ENCODE data around the gene IL2RA.

DNA sequence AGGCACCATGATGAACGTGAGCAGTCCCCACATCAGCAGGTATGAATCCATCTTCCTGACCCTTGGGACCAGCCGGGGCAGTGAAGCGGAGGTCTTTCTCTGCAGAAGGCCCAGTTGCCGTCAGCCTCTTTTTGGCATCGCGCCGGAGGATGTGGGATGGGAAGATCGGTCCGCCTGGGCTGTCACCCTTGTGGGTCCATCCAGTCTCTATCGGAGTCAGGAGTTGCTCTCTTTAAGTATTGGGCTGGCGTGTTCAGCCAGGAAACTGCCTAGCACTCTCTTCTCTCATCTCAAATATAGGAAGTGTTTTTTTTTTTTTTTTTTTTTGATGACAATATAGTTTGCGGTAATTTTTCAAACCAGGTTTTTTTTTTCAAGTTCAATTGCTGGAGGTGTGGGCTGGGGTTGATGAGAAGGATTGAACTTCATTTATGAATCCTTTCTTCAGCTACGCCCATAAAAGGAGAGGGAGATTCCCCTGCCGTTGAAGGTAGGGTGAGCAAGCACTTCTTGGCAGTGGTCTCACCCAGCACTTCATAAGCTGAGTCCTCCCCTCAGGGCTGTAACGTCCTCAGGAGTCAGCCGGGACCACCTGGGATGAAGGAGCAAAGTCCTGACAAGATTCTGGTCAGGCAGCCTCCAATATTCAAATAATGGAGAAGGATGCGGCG is at the start of gene IL2RA:
- TF ChIP-seq, protein P1, sequence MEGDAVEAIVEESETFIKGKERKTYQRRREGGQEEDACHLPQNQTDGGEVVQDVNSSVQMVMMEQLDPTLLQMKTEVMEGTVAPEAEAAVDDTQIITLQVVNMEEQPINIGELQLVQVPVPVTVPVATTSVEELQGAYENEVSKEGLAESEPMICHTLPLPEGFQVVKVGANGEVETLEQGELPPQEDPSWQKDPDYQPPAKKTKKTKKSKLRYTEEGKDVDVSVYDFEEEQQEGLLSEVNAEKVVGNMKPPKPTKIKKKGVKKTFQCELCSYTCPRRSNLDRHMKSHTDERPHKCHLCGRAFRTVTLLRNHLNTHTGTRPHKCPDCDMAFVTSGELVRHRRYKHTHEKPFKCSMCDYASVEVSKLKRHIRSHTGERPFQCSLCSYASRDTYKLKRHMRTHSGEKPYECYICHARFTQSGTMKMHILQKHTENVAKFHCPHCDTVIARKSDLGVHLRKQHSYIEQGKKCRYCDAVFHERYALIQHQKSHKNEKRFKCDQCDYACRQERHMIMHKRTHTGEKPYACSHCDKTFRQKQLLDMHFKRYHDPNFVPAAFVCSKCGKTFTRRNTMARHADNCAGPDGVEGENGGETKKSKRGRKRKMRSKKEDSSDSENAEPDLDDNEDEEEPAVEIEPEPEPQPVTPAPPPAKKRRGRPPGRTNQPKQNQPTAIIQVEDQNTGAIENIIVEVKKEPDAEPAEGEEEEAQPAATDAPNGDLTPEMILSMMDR (IDR thresholded peaks at IDR 0.05): no peak
- TF ChIP-seq POLR2A (IDR thresholded peaks at IDR 0.05): no peak
- TF ChIP-seq EP300 (IDR thresholded peaks at IDR 0.05): no peak
